GM12873 (cell line): ENCODE measurements around the gene PLEKHM1.

ENCODE experiments used
- CTCF ChIP-seq: IDR thresholded peaks from 2 replicates; pipeline ENCODE4 v1.5.1; 2012; ENCODE audit warnings: low read depth, mild to moderate bottlenecking, moderate library complexity, low read length, control low read depth; ENCODE audit not compliant: insufficient read depth; ENCODE audit errors: missing control alignments

Gene PLEKHM1

GRCh38 chr17:45437465-45438283, 52.8 kb downstream of the PLEKHM1 start:
- no peak for TF ChIP-seq CTCF

- TF ChIP-seq CTCF: no peak
These were observed 53.7 kb downstream of the PLEKHM1 start for GRCh38 chr17:45436625-45437464.

- TF ChIP-seq CTCF: no peak
These were observed 54.4 kb downstream of the PLEKHM1 start for GRCh38 chr17:45436161-45436560.

GRCh38 chr17:45435481-45435880, 55.0 kb downstream of the PLEKHM1 start:
- no peak for TF ChIP-seq CTCF

GRCh38 chr17:45433159-45433535, 57.4 kb downstream of the PLEKHM1 start:
- TF ChIP-seq CTCF: no peak

- no peak for TF ChIP-seq CTCF
These were observed 57.9 kb downstream of the PLEKHM1 start, which contains the start of gene ARHGAP27 for GRCh38 chr17:45432405-45433158. TSS of gene ARHGAP27 (minus strand) at chr17:45432870. CDS start at chr17:45430279, 2,591 bp downstream.
